Hippocampal formation (tissue), 2 donors: ENCODE results near the gene TBXT.
"Not testable (repeated sequence)": the region's sequence is repeated elsewhere in the genome, so short reads cannot be mapped to it uniquely, and the experiment has no call there.

Source experiments
- DNase-seq, 2 donors: peaks; one replicate each; lab custom pipeline; 2025; lab: John Stamatoyannopoulos, UW

Gene TBXT

DNA sequence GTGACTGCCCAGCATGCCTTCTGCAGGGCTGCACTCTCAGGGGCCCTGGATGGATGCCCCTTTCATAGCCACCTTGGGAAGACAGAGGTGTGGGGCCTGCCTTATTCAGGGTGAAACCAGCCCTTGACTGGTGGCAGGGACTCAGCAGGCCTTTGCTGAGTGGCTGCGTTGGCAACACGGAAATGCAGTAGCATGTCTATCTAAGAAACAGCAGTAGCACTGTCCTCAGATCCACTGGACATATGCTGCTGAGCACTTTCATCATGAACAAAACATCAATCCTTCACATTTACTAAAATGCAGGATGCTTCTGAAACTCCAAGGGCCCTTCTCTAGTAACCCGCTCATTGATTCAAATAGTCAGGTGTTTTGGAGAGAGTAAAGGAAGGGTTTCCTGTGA lies 4.9 kb upstream of the TBXT start:
- no peak for DNase-seq

DNA sequence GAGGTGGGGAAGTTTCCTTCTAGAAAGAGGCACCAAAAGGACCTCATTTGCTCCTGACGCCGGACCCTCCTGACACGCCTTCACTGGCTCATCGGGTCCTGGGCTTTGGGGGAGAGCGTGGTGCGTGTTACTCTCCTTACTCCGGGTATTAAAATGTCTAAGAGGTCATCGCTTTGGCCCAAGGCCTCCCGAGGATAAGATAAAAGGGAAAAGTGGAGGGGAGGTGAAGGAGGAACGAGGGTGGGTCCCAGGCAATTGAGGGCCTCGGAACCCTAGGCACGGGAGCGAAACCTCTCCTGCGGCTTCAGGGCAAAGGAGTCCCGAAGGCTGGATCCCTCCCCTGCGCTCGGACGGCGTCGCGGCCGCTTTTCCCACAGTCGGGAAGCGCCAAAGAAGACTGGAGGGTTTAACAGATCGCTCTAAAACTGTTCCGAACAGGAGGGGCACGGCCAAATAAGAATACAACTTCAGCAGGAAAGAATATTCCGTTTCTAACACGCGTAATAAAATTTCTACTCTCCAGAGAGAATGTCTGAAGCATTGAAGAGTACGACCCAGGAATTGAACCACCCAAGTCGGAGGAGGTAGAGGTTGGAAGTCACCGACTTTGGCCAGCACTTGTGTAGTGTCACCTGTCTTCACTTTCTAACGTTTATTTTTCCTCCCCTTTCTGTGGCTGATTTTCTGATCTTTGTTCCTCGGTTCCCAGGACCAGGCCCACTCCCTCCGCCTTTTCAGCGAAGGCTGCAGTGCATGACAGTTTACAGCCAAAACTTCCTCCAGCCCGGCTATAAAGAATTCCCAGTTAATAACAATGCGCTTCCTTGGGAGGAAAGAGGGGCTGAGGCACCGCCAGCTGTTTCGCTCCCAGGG lies 2.1 kb upstream of the TBXT start:
- no peak for DNase-seq

DNA sequence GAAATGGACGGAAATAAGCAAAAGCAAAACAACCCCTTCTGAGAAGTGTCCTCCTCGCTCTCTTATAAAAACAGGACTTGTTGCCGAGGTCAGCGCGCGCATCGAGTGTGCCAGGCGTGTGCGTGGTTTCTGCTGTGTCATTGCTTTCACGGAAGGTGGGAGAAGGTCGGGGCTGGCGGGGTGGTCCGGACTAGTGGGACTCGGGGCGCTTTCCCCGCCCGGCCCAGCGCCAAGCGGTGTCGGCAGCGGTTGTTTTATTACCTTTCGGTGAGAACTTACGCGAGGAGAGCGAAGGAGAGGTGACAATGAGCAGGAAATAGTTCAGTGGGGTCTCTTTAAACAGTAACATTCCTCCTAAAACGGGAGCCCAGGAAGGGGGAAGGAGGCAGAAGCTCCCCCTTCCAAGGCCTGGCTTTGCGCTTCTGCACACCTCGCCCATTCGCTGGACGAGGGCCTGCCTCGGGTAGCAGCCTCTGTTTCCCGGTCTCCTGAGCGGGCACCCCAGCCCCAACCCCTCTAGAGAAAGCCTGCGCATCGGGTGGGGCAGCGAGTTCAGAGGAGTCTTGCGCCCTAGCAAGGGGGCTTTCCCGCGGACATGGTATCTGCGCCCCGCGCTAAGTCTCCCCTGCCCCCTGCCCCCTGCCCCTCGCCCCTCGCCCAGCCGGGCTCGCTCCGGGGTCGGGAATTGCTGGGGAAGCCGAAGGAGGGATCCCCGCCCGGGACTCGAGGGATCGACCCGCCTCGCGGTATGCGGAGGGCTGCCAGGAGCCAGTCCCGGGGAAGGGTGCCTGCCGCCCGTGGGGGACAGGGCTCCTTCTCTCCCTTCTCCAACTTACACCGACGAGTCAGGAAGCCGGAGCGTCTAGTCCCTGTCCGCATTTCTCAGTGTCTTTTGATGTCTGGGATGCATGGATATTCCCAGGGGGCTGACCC lies 1.2 kb upstream of the TBXT start:
- no peak for DNase-seq

DNA sequence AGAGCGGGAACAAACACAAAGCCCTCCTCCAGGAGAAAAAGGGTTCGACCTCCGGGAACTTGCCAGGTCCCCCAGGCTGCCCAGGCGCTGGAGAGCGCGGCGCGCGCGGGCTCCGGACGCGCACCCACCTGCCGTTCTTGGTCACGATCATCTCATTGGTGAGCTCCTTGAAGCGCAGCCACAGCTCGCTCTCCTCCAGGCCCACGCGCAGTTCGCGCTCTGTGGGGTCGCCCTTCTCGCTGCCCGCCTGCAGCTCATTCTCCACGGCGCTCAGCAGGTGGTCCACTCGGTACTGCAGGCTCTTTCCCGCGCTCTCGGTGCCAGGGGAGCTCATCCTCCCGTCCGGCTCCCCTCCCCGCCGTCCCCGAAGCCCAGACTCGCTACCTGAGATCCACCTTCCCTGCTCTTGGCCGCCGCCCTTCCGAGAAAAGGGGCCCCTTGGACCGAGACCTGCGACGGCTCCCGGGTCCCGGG lies 356 bp downstream of the TBXT start:
- no peak for DNase-seq

DNA sequence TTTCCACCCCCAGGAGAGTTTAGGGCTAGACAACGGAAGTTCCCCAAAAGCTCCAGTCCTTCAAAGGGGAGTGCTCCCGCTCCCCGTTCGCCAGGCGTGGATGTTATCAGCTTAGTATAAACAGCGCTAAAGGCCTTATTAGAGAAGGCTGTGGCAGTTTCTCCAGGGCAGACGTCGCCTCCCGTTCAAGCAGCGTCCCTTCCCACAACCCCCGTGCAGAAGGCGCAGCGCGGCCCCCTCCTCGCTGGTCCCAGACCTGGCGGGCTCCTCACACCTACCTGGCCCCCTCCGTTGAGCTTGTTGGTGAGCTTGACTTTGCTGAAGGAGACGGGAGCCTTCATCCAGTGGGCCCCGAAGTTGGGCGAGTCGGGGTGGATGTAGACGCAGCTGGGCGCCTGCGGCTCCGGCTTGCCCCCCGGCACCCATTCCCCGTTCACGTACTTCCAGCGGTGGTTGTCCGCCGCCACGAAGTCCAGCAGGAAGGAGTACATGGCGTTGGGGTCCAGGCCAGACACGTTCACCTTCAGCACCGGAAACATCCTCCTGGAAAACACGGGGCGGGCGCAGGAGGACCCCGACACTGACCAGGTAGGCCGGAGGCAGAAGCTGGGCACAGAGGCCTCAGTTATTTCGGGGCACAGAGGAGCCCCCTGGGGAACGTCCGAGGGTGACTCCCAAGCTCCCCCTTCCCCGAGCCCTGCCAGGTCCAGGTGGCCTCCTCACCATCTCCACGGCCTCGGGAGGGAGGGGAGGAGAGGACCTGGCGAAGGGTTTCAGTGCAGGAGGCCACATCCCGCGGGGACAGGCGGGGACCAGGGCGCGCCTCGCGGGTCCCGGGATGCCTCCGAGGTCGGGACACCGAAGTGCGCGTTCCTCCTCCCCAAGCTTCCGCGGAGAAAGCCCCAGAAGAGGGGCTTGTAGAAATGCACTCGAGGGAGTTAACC lies 1.1 kb downstream of the TBXT start:
- no peak for DNase-seq

DNA sequence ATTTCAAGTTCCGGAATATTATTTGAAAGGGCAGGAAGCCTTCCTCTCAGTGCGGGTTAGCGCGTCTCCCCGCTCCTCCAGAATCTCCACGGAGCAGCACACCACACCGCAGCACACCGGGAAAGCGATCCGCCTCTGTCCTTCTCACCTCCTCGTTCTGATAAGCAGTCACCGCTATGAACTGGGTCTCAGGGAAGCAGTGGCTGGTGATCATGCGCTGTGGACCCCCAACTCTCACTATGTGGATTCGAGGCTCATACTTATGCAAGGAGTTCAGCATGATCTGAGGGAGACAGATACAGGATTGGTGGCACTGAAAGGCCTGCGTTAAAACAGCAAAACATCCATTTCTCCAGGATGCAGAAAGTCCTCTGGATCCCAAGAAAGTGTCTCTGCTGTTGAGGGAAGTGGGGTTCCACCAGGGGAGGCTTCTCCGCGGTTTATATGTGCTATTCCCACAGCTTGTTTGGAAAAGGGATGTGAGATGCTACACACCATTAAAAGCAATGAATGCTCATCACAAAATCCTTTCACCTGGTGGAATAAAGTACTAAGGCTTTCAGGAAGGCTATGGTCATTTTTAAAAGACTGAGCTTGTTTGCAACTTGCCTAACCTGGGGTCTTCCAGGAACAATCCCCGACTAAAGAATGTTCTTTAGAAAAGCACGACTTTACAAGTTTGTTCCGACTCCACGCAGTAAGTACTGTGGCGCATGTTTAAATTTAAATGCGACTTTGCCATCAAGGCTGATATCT lies 1.9 kb downstream of the TBXT start:
- DNase-seq, result no peak

DNA sequence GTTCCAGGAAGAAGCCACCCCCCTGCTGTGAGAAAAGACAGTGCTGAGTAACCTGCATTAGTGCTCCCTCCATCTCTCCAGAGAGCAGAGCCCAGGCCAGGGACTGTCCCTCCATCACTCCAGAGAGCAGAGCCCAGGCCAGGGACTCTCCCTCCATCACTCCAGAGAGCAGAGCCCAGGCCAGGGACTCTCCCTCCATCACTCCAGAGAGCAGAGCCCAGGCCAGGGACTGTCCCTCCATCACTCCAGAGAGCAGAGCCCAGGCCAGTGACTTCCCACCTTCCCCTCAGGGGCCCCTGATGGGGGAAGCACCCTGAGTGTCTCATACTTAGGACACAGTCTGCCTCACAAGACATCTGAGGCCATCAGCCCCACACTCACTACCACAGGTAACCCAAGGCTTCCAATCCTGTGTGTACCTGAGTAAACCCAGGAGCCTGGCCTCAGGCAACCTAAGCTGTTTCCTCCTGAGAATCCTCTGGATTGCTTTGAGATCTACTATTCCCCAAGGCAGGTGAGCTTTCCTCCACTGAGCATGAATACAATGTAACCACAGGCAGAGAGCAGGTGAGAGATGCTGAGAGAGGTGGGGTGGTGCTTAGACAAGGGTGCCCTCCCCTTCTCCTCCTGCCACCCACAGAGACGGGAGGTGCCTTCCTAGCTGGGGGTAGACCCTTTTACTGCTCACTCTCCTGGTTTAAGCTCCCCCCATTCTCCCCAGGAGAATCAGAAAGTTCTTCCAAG lies 4.9 kb downstream of the TBXT start:
- DNase-seq, result no peak

DNA sequence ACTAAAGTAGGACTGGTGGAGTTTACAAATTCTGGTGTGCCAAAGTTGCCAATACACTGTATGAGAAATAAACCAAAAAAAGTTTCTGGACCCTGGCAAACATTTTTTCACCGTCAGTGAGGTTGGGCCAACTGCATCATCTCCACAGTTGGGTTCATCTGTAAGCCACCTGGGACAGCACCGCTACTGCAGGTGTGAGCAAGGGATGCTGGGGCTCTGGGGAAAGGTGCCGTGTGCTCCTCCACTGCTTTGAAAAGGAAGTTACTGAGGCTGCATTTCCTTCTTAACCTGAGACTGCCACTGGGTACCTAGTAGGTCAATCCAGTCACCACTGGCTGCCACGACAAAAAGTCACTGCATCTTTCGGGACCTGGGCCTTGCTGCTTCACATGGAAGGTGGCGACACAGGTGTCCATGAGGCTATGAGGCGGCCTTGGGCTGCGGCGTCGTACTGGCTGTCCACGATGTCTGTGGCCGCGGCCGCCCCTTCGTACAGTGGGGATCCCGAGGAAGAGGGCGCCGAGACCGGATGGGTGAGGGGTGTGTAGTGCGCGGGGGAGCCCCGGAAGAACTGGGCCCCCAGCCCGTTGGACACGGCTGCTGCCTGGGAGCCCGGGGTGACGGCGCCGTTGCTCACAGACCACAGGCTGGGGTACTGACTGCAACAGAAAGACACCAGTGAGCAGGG lies 9.6 kb downstream of the TBXT start:
- no peak for DNase-seq

GRCh38 chr6:166156942-166157341 lies 10.7 kb downstream of the TBXT start:
- DNase-seq, result peak in 1 of 2 donors; percentile 36

- no peak for DNase-seq
Observed at GRCh38 chr6:166153966-166154365, 13.7 kb downstream of the TBXT start.

DNA sequence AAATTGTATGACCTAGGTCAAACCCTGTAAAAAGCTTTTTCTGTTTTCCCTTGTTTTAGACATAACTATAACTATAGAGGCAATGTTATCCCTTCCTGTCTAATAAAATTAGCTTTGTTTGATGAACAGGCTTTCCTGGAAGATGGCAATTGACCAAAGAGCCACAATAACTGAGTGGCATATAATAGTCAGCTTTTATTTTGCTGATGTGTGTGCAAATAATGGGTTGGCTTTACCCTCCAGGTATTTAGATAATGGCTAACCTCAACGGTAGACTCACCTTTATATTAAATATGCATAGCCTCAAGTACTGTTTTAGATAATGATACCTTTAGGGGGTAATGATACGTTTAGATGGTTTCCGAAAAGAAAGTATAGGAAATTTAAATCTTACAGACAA lies 15.0 kb downstream of the TBXT start:
- DNase-seq, result no peak

DNA sequence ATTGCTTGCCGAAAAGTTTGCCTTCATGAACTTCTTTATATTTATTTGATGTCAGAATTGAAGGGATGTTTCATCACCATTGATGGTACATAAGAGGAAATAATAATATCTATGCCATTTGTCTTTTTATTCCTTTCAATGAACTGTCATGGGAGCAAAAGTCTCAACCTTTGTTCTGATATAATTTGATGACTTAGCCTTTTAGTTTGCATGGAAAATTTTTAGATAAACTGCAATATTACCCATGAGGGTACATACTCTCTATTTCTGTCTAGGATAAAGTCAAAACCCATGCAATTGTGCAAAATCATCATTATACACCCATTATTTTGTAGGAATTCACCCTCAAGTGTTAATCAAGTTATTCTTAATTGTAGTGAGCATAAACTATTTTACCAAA lies 15.9 kb downstream of the TBXT start:
- no peak for DNase-seq

- no peak for DNase-seq
Observed at GRCh38 chr6:166145751-166146150, 21.9 kb downstream of the TBXT start.

- DNase-seq, result no peak
Observed at GRCh38 chr6:166143011-166143410, 24.6 kb downstream of the TBXT start.

DNA sequence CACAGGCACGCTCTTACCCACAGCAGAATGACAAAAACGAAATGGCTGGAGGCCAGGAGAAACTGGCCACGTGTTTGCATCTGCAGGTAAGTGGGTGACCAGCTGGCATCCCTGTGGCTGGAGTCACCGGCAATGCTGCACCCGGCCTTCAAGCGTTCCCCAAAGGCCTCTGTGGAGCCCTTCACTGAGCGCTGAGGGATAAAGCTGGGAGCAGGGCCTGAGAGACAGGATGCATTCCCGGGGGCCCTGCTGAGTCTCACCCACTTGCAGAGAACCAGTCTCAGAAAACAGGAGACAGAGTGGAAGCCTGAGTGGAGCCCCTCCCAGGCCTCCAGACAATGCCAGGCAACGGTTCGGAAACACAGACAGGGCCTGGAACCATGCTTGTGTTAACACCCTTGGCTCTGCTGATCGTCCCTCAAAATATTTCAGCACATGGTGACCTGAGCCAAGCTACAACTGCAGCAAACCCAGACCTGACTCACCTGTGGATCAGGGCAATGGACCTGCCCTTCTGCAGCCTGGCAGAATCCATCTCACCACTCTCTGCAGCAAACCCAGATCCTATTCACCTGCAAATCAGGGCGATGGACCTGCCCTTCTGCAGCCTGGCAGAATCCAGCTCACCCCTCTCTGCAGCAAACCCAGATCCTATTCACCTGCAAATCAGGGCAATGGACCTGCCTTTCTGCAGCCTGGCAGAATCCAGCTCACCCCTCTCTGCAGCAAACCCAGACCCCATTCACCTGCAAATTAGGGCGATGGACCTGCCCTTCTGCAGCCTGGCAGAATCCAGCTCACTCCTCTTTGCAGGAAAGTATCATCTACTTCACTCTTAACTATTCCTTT lies 39.8 kb downstream of the TBXT start:
- no peak for DNase-seq

DNA sequence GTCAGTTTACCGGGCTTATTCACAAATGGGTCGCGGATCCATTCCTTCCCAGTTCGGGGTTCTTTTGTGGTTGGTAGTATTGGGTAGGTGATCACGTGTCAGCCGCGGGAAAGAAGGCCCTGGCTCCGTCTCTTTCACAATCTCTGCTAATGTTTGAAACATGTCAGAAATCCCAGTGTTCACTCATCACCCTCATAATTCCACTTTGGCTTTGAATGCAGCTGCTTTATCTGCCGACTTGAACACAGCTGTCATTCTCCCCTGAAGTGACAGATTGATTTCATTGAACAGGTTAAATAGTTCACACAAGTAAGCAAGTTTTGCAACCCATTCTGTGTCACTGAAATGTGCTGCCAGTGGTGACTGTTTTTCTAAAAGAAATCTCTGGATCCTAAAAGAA lies 44.5 kb downstream of the TBXT start:
- DNase-seq, result not testable (repeated sequence)

GRCh38 chr6:166121726-166122125 lies 45.9 kb downstream of the TBXT start:
- DNase-seq, result no peak

GRCh38 chr6:166119116-166119911 lies 48.3 kb downstream of the TBXT start:
- DNase-seq, result no peak
